Fibroblast of mammary gland (primary cell): Measurements from ENCODE around the gene C6orf136.

Source experiments
- DNase-seq: peaks from one replicate; pipeline ENCODE4 v3.0.0-alpha.2; 2010; ENCODE audit warnings: low read depth
- H3K4me3 ChIP-seq: 2 replicates; pipeline ENCODE4 v1.5.1; 2011; ENCODE audit warnings: low read depth, mild to moderate bottlenecking, low read length, moderate library complexity; ENCODE audit not compliant: control insufficient read depth
- CTCF ChIP-seq: conservative IDR thresholded peaks from 2 replicates; pipeline ENCODE4 v1.5.1; 2011; ENCODE audit warnings: low read depth, low read length, inconsistent platforms; ENCODE audit not compliant: control insufficient read depth, insufficient read depth

Gene C6orf136

GRCh38 chr6:30684386-30685156, 37.6 kb downstream of the C6orf136 start:
- peak overlapping the region; percentile 92 for H3K4me3 ChIP-seq
- no peak for TF ChIP-seq CTCF
- DNase-seq, result peak; percentile 44

GRCh38 chr6:30685157-30686008, 38.5 kb downstream of the C6orf136 start:
- peak; percentile 33 for TF ChIP-seq CTCF
- peak overlapping the region; percentile 92 for H3K4me3 ChIP-seq
- DNase-seq, result peak; percentile 44

GRCh38 chr6:30686009-30686907, 39.3 kb downstream of the C6orf136 start, which contains the start of gene PPP1R18:
Gene PPP1R18 (minus strand): TSS chr6:30686645. CDS start chr6:30686018, 627 bp downstream.
- H3K4me3 ChIP-seq, result peak within 1 kb of the TSS; percentile 92
- peak; percentile 63 for DNase-seq
- no peak for TF ChIP-seq CTCF

GRCh38 chr6:30686908-30687658, 40.1 kb downstream of the C6orf136 start:
- DNase-seq, result peak; percentile 98

GRCh38 chr6:30687659-30688431, 40.9 kb downstream of the C6orf136 start:
- H3K4me3 ChIP-seq, result peak overlapping the region; percentile 92
- peak; percentile 22 for TF ChIP-seq CTCF
- DNase-seq, result peak; percentile 64

More at GRCh38 chr6:30686908-30687658, 40.1 kb downstream of the C6orf136 start:
- H3K4me3 ChIP-seq, result peak overlapping the region; percentile 92
- TF ChIP-seq CTCF, result no peak
